Measurements from ENCODE around the gene UBASH3B. TPM values are rescaled to one million over a fixed set of nuclear protein-coding genes. Genes with fewer than 3 reads are reported as not detected.

The UBASH3B gene
- 51.3 and 67.7 TPM in 2 replicates for total RNA-seq (2014; rRNA removed; shearing (Covaris generic))

GRCh38 chr11:122655527-122656072 is at the start of gene UBASH3B:
TSS of gene UBASH3B (plus strand) at chr11:122655722. CDS start at chr11:122656050, 328 bp downstream.

Small RNA genes lying within 50 kb of the gene (small RNA-seq; reads per million reads assigned to genes)
- not detected for gene RF01210

Other genes starting within 250 kb of the UBASH3B start
- not detected in 2 replicates for gene CRTAM, start 182.8 kb downstream of the UBASH3B start, total RNA-seq (2014; rRNA removed; shearing (Covaris generic))
- 2.2 and 2.5 TPM in 2 replicates for gene JHY, start 227.0 kb downstream of the UBASH3B start, total RNA-seq (2014; rRNA removed; shearing (Covaris generic))